ENCODE measurements around the gene NPRL2.

Gene NPRL2

GRCh38 chr3:50333744-50334328 lies 16.7 kb downstream of the NPRL2 start:
- TF ChIP-seq CTCF (IDR thresholded peaks at IDR 0.05) (no peak), ZFX (IDR thresholded peaks at IDR 0.05; ENCODE audit: borderline replicate concordance) (no peak)
- no peak overlapping the region for H3K27ac ChIP-seq

- TF ChIP-seq CTCF (IDR thresholded peaks at IDR 0.05): no peak
- no peak for TF ChIP-seq ZFX (IDR thresholded peaks at IDR 0.05; ENCODE audit: borderline replicate concordance)
- H3K27ac ChIP-seq: no peak overlapping the region
Observed at GRCh38 chr3:50331364-50331907, 19.1 kb downstream of the NPRL2 start.

- no peak overlapping the region for H3K27ac ChIP-seq
Observed at GRCh38 chr3:50330330-50330729, 20.2 kb downstream of the NPRL2 start.

GRCh38 chr3:50327943-50328691 lies 22.5 kb downstream of the NPRL2 start, which contains the start of gene TUSC2:
Gene TUSC2, minus strand, starts transcription at chr3:50328223. Its CDS starts 124 bp downstream, at chr3:50328099.
- TF ChIP-seq ZFX (IDR thresholded peaks at IDR 0.05; ENCODE audit: borderline replicate concordance) (no peak), CTCF (IDR thresholded peaks at IDR 0.05) (no peak)
- peak within 1 kb of the TSS; percentile 77 for H3K27ac ChIP-seq

More at GRCh38 chr3:50330330-50330729, 20.2 kb downstream of the NPRL2 start:
- TF ChIP-seq CTCF (IDR thresholded peaks at IDR 0.05) (no peak), ZFX (IDR thresholded peaks at IDR 0.05; ENCODE audit: borderline replicate concordance) (no peak)

- peak overlapping the region; percentile 77 for H3K27ac ChIP-seq
- TF ChIP-seq CTCF (IDR thresholded peaks at IDR 0.05): no peak
- no peak for TF ChIP-seq ZFX (IDR thresholded peaks at IDR 0.05; ENCODE audit: borderline replicate concordance)
Observed at GRCh38 chr3:50327129-50327528, 23.4 kb downstream of the NPRL2 start.

GRCh38 chr3:50326182-50326541 lies 24.4 kb downstream of the NPRL2 start:
- TF ChIP-seq ZFX (IDR thresholded peaks at IDR 0.05; ENCODE audit: borderline replicate concordance) (no peak), CTCF (IDR thresholded peaks at IDR 0.05) (no peak)
- H3K27ac ChIP-seq: no peak overlapping the region

Data from 22Rv1 (cell line).